ENCODE results near the gene ADAMTSL4. TPM values are rescaled to one million over a fixed set of nuclear protein-coding genes. Genes with fewer than 3 reads are reported as not detected.
A peak's percentile ranks its signal among the peaks of the same experiment; 100 is the strongest.

The ADAMTSL4 gene
- total and polyA plus RNA-seq, 4 donors = 5.6 to 12.2 (median 11.5) TPM

DNA sequence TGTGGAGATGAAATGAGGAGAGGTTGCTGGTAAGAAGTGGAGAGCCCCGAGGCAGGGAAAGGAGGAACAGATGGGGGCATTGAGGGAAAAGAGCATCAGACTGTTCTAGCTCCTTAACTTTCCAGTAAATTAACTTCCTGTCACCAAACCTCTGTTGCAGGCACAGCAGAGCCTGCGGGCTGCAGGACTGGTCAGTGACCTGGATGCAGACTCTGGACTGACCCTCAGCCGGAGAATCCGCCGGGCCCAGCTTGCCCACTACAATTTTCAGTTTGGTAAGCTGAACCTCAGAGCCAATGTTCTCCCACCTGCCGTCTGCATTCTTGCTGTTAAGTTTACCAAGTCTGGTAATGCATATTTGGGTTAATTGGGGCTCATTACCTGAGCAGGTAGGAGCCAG lies 43.8 kb upstream of the ADAMTSL4 start:
- Histone ChIP-seq H3K36me3 (ENCODE audit: control insufficient read depth in 4 of 4, insufficient read depth in 3 of 4, low read depth in 1 of 4, low read length in 3 of 4) (peaks cover 7 to 40% (median 31%) of the 10 kb centered on the region in 4 donors), H3K27ac (ENCODE audit: low read depth in 1 of 2, low read length in 2 of 2) (no peak overlapping the region), H3K9me3 (ENCODE audit: control insufficient read depth in 4 of 4, low read length in 3 of 4) (no peaks in the 10 kb centered on the region), H3K9ac (ENCODE audit: low read depth in 1 of 2, low read length in 2 of 2) (no peak overlapping the region), H3K27me3 (ENCODE audit: control insufficient read depth in 4 of 4, insufficient read depth in 4 of 4, low read length in 3 of 4) (no peaks in the 10 kb centered on the region), H3K4me1 (ENCODE audit: control insufficient read depth in 4 of 4, insufficient read depth in 4 of 4, low read length in 3 of 4) (peaks cover 0 to 3% (median 0%) of the 10 kb centered on the region in 4 donors), H3K4me3 (ENCODE audit: low read depth in 1 of 3, low read length in 3 of 3) (no peak overlapping the region)
- 76% methylated on average over 6 of the region's 6 CpGs for WGBS
- no peak for TF ChIP-seq TAF1 (conservative IDR thresholded peaks at IDR 0.05)
- TF ChIP-seq, protein P1, sequence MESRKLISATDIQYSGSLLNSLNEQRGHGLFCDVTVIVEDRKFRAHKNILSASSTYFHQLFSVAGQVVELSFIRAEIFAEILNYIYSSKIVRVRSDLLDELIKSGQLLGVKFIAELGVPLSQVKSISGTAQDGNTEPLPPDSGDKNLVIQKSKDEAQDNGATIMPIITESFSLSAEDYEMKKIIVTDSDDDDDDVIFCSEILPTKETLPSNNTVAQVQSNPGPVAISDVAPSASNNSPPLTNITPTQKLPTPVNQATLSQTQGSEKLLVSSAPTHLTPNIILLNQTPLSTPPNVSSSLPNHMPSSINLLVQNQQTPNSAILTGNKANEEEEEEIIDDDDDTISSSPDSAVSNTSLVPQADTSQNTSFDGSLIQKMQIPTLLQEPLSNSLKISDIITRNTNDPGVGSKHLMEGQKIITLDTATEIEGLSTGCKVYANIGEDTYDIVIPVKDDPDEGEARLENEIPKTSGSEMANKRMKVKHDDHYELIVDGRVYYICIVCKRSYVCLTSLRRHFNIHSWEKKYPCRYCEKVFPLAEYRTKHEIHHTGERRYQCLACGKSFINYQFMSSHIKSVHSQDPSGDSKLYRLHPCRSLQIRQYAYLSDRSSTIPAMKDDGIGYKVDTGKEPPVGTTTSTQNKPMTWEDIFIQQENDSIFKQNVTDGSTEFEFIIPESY (IDR thresholded peaks at IDR 0.05) = no peak
- no peak for TF ChIP-seq JUND (IDR thresholded peaks at IDR 0.05)
- no peak for TF ChIP-seq RXRA (IDR thresholded peaks at IDR 0.05)
- TF ChIP-seq, protein P2, sequence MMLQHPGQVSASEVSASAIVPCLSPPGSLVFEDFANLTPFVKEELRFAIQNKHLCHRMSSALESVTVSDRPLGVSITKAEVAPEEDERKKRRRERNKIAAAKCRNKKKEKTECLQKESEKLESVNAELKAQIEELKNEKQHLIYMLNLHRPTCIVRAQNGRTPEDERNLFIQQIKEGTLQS (IDR thresholded peaks at IDR 0.05) = no peak
- TF ChIP-seq SP1 (IDR thresholded peaks at IDR 0.05) = no peak
- TF ChIP-seq RAD21 (IDR thresholded peaks at IDR 0.05) = no peak
- TF ChIP-seq FOXA1 (IDR thresholded peaks at IDR 0.05) = no peak
- TF ChIP-seq HNF4A (conservative IDR thresholded peaks at IDR 0.05) = no peak
- no peak for TF ChIP-seq FOXA2 (IDR thresholded peaks at IDR 0.05)
- TF ChIP-seq GABPA (IDR thresholded peaks at IDR 0.05 in 1 of 2, conservative IDR thresholded peaks at IDR 0.05 in 1 of 2) = no peak
- no peak for TF ChIP-seq HNF4G (IDR thresholded peaks at IDR 0.05)
- DNase-seq (ENCODE audit: low spot score) = no peak

DNA sequence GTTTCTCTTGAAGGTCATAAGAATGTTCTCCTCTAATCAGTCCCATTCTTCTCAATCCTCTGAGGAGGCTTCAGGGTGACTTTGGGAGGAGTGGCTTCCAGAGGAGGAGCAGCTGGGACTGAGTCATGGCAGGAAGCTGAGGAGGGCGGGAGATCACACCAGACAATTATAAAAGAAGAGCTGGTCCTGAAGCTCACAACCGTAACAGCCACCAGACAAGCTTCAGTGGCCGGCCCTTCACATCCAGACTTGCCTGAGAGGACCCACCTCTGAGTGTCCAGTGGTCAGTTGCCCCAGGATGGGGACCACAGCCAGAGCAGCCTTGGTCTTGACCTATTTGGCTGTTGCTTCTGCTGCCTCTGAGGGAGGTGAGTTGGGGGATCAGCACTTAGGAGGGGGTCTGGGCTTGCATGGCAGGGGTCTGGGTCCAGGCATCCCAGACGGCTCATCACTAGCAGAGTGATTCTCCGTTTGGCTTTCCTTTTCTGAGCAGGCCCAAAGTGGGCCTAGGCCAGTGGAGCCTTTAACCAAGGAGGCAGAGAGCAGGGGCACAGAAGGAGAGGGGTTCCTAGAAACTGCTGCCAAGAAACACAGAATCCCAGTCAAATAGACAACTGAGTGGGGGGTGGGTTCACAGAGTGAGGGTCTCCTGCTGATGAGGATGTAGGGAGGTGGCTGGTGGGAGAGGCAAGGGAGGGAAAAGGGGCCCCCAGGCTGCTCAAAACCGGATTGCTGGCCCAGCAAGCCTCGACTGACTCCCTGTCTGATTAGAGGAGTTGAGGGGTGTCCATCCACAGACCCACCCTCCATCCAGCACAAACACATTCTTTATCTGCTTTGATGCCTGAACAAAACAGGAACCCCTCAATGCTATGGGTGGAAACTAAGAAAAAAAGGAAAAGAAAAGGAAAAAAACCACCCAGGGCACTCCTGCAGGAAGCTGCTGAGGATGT lies 41.0 kb upstream of the ADAMTSL4 start, which contains the start of gene ECM1:
Gene ECM1 (plus strand): TSS at position 198 of the 953 bp plus-strand sequence. CDS start 101 bp downstream, at position 299.
- Histone ChIP-seq H3K4me1 (ENCODE audit: control insufficient read depth in 4 of 4, insufficient read depth in 4 of 4, low read length in 3 of 4) (peaks cover 0 to 3% (median 0%) of the 10 kb centered on the region in 4 donors), H3K9ac (ENCODE audit: low read depth in 1 of 2, low read length in 2 of 2) (no peak within 1 kb of the TSS), H3K27me3 (ENCODE audit: control insufficient read depth in 4 of 4, insufficient read depth in 4 of 4, low read length in 3 of 4) (no peaks in the 10 kb centered on the region), H3K4me3 (ENCODE audit: low read depth in 1 of 3, low read length in 3 of 3) (no peak within 1 kb of the TSS), H3K36me3 (ENCODE audit: control insufficient read depth in 4 of 4, insufficient read depth in 3 of 4, low read depth in 1 of 4, low read length in 3 of 4) (peaks cover 3 to 33% (median 27%) of the 10 kb centered on the region in 4 donors), H3K27ac (ENCODE audit: low read depth in 1 of 2, low read length in 2 of 2) (peak within 1 kb of the TSS; percentile 47 to 66), H3K9me3 (ENCODE audit: control insufficient read depth in 4 of 4, low read length in 3 of 4) (no peaks in the 10 kb centered on the region)
- TF ChIP-seq RAD21 (IDR thresholded peaks at IDR 0.05) = no peak
- no peak for TF ChIP-seq HNF4A (conservative IDR thresholded peaks at IDR 0.05)
- peak; percentile 55 to 57 for TF ChIP-seq JUND (IDR thresholded peaks at IDR 0.05)
- 75% methylated on average over 7 of the region's 7 CpGs for WGBS
- no peak for DNase-seq (ENCODE audit: low spot score)

DNA sequence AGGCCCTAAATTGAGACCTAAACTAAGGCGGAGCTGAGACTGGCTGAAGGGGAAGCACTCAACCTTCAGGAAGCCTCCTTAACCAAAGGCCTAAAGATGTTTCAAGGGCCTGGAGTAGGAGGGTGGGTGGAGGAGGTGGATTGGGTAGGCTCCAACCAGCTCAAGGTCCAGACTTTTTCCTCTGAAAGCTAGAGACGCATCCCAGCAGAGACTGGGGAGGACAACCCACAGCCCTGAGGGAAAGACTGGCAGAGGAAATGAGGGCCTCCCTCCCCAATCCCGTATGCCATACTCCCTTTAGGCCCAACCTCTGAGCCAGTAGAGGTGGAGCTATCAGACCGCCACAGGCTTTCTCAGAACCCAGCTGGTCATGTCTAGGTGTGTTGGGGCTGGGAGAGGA lies 40.2 kb upstream of the ADAMTSL4 start:
- DNase-seq (ENCODE audit: low spot score) = no peak
- TF ChIP-seq, protein P2 (IDR thresholded peaks at IDR 0.05) = no peak
- TF ChIP-seq HNF4A (conservative IDR thresholded peaks at IDR 0.05) (no peak), NR2F2 (IDR thresholded peaks at IDR 0.05) (no peak), GABPA (IDR thresholded peaks at IDR 0.05 in 1 of 2, conservative IDR thresholded peaks at IDR 0.05 in 1 of 2) (no peak), TAF1 (conservative IDR thresholded peaks at IDR 0.05) (no peak), SP1 (IDR thresholded peaks at IDR 0.05) (no peak), FOXA2 (IDR thresholded peaks at IDR 0.05) (no peak), JUND (IDR thresholded peaks at IDR 0.05) (no peak), FOXA1 (IDR thresholded peaks at IDR 0.05) (no peak), YY1 (IDR thresholded peaks at IDR 0.05) (no peak), RAD21 (IDR thresholded peaks at IDR 0.05) (no peak), RXRA (IDR thresholded peaks at IDR 0.05) (no peak), EGR1 (IDR thresholded peaks at IDR 0.05; ENCODE audit: low read depth in 2 of 2) (no peak)
- TF ChIP-seq, protein P3, sequence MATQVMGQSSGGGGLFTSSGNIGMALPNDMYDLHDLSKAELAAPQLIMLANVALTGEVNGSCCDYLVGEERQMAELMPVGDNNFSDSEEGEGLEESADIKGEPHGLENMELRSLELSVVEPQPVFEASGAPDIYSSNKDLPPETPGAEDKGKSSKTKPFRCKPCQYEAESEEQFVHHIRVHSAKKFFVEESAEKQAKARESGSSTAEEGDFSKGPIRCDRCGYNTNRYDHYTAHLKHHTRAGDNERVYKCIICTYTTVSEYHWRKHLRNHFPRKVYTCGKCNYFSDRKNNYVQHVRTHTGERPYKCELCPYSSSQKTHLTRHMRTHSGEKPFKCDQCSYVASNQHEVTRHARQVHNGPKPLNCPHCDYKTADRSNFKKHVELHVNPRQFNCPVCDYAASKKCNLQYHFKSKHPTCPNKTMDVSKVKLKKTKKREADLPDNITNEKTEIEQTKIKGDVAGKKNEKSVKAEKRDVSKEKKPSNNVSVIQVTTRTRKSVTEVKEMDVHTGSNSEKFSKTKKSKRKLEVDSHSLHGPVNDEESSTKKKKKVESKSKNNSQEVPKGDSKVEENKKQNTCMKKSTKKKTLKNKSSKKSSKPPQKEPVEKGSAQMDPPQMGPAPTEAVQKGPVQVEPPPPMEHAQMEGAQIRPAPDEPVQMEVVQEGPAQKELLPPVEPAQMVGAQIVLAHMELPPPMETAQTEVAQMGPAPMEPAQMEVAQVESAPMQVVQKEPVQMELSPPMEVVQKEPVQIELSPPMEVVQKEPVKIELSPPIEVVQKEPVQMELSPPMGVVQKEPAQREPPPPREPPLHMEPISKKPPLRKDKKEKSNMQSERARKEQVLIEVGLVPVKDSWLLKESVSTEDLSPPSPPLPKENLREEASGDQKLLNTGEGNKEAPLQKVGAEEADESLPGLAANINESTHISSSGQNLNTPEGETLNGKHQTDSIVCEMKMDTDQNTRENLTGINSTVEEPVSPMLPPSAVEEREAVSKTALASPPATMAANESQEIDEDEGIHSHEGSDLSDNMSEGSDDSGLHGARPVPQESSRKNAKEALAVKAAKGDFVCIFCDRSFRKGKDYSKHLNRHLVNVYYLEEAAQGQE (IDR thresholded peaks at IDR 0.05) = no peak
- TF ChIP-seq, protein P4, sequence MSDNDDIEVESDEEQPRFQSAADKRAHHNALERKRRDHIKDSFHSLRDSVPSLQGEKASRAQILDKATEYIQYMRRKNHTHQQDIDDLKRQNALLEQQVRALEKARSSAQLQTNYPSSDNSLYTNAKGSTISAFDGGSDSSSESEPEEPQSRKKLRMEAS (IDR thresholded peaks at IDR 0.05) = no peak

More for the DNA sequence above, 40.2 kb upstream of the ADAMTSL4 start:
- H3K27me3 ChIP-seq (ENCODE audit: control insufficient read depth in 4 of 4, insufficient read depth in 4 of 4, low read length in 3 of 4) = no peaks in the 10 kb centered on the region
- H3K4me1 ChIP-seq (ENCODE audit: control insufficient read depth in 4 of 4, insufficient read depth in 4 of 4, low read length in 3 of 4) = peaks cover 0 to 3% (median 0%) of the 10 kb centered on the region in 4 donors
- H3K4me3 ChIP-seq (ENCODE audit: low read depth in 1 of 3, low read length in 3 of 3) = no peak overlapping the region
- peak overlapping the region in 1 of 2 donors; percentile 22 for H3K27ac ChIP-seq (ENCODE audit: low read depth in 1 of 2, low read length in 2 of 2)
- WGBS = 78% methylated on average over 4 of the region's 4 CpGs
- H3K9ac ChIP-seq (ENCODE audit: low read depth in 1 of 2, low read length in 2 of 2) = no peak overlapping the region
- no peaks in the 10 kb centered on the region for H3K9me3 ChIP-seq (ENCODE audit: control insufficient read depth in 4 of 4, low read length in 3 of 4)
- peaks cover 3 to 32% (median 26%) of the 10 kb centered on the region in 4 donors for H3K36me3 ChIP-seq (ENCODE audit: control insufficient read depth in 4 of 4, insufficient read depth in 3 of 4, low read depth in 1 of 4, low read length in 3 of 4)

All from liver (tissue), 9 donors.